ENCODE results near the gene CIDEC. TPM values are rescaled to one million over a fixed set of nuclear protein-coding genes. Genes with fewer than 3 reads are reported as not detected.
"Not testable (repeated sequence)": the region's sequence is repeated elsewhere in the genome, so short reads cannot be mapped to it uniquely, and the experiment has no call there.

CIDEC gene
- total RNA-seq, 1 donor from 2014 or later = not detected

- Mint-ChIP-seq H3K4me1 (peaks cover 5% of the 10 kb centered on the region), H3K36me3 (no peaks in the 10 kb centered on the region), H3K27ac (no peak overlapping the region), H3K9me3 (no peaks in the 10 kb centered on the region), H3K4me3 (no peak overlapping the region), H3K27me3 (ENCODE audit: low read depth) (no peaks in the 10 kb centered on the region)
- no peak for TF ChIP-seq CTCF (IDR thresholded peaks at IDR 0.05; ENCODE audit: unreplicated experiment)
- DNase-seq (ENCODE audit: low spot score in 2 of 2, unreplicated experiment in 2 of 2) = no peak
Observed at GRCh38 chr3:9876991-9877390, 3.1 kb downstream of the CIDEC start.

- not testable (repeated sequence) for DNase-seq (ENCODE audit: low spot score in 2 of 2, unreplicated experiment in 2 of 2)
Observed at GRCh38 chr3:9876255-9876654, 3.8 kb downstream of the CIDEC start.

GRCh38 chr3:9875448-9875847, 4.6 kb downstream of the CIDEC start:
- H3K9me3 Mint-ChIP-seq = no peaks in the 10 kb centered on the region
- peaks cover 5% of the 10 kb centered on the region for H3K4me1 Mint-ChIP-seq
- DNase-seq (ENCODE audit: low spot score in 2 of 2, unreplicated experiment in 2 of 2) = no peak
- no peaks in the 10 kb centered on the region for H3K36me3 Mint-ChIP-seq
- no peak overlapping the region for H3K27ac Mint-ChIP-seq
- TF ChIP-seq CTCF (IDR thresholded peaks at IDR 0.05; ENCODE audit: unreplicated experiment) = no peak
- no peaks in the 10 kb centered on the region for H3K27me3 Mint-ChIP-seq (ENCODE audit: low read depth)
- H3K4me3 Mint-ChIP-seq = no peak overlapping the region

More at GRCh38 chr3:9876255-9876654, 3.8 kb downstream of the CIDEC start:
- H3K27ac Mint-ChIP-seq; H3K4me3 Mint-ChIP-seq; H3K9me3 Mint-ChIP-seq; H3K36me3 Mint-ChIP-seq; H3K4me1 Mint-ChIP-seq; H3K27me3 Mint-ChIP-seq (ENCODE audit: low read depth): not testable (repeated sequence)

- not testable (repeated sequence) for H3K36me3 Mint-ChIP-seq; H3K4me3 Mint-ChIP-seq; H3K9me3 Mint-ChIP-seq; H3K27me3 Mint-ChIP-seq (ENCODE audit: low read depth); DNase-seq (ENCODE audit: low spot score in 2 of 2, unreplicated experiment in 2 of 2); H3K27ac Mint-ChIP-seq; H3K4me1 Mint-ChIP-seq
Observed at GRCh38 chr3:9872067-9872466, 8.0 kb downstream of the CIDEC start.

GRCh38 chr3:9870978-9871377, 9.1 kb downstream of the CIDEC start:
- Mint-ChIP-seq H3K4me3 (no peak overlapping the region), H3K9me3 (no peaks in the 10 kb centered on the region), H3K36me3 (no peaks in the 10 kb centered on the region), H3K27me3 (ENCODE audit: low read depth) (no peaks in the 10 kb centered on the region), H3K27ac (no peak overlapping the region), H3K4me1 (peaks cover 7% of the 10 kb centered on the region)
- no peak for DNase-seq (ENCODE audit: low spot score in 2 of 2, unreplicated experiment in 2 of 2)
- TF ChIP-seq CTCF (IDR thresholded peaks at IDR 0.05; ENCODE audit: unreplicated experiment) = no peak

GRCh38 chr3:9869955-9870354, 10.1 kb downstream of the CIDEC start:
- Mint-ChIP-seq H3K9me3 (no peaks in the 10 kb centered on the region), H3K4me3 (no peak overlapping the region), H3K27me3 (ENCODE audit: low read depth) (no peaks in the 10 kb centered on the region), H3K4me1 (peaks cover 7% of the 10 kb centered on the region), H3K36me3 (no peaks in the 10 kb centered on the region), H3K27ac (no peak overlapping the region)
- DNase-seq (ENCODE audit: low spot score in 2 of 2, unreplicated experiment in 2 of 2) = no peak
- no peak for TF ChIP-seq CTCF (IDR thresholded peaks at IDR 0.05; ENCODE audit: unreplicated experiment)

GRCh38 chr3:9867106-9867505, 12.9 kb downstream of the CIDEC start:
- Mint-ChIP-seq H3K4me1 (peaks cover 17% of the 10 kb centered on the region), H3K9me3 (no peaks in the 10 kb centered on the region), H3K36me3 (no peaks in the 10 kb centered on the region), H3K27me3 (ENCODE audit: low read depth) (no peaks in the 10 kb centered on the region), H3K27ac (no peak overlapping the region), H3K4me3 (no peak overlapping the region)
- DNase-seq (ENCODE audit: low spot score in 2 of 2, unreplicated experiment in 2 of 2) = no peak
- no peak for TF ChIP-seq CTCF (IDR thresholded peaks at IDR 0.05; ENCODE audit: unreplicated experiment)
